SU-DHL-6 (cell line): ENCODE results near the gene PAIP2.

ENCODE experiments used
- EZH2phosphoT487 ChIP-seq: fragments of 200-600 bp; sonication (generic), shearing (Covaris generic); conservative IDR thresholded peaks from 2 replicates; pipeline ENCODE4 v1.6.1; 2018; ENCODE audit warnings: mild to moderate bottlenecking, antibody characterized with exemption, low read length, moderate library complexity, mixed read lengths
- TF ChIP-seq, protein P1 (sequence below): fragments of 200-600 bp; sonication (generic); IDR thresholded peaks from one replicate; pipeline ENCODE4 v1.5.1; 2017; ENCODE audit warnings: antibody characterized with exemption, mild to moderate bottlenecking, low read length, moderate library complexity; ENCODE audit not compliant: insufficient read depth, poor library complexity, severe bottlenecking

GRCh38 chr5:139413963-139414362 lies 72.3 kb downstream of the PAIP2 start:
- TF ChIP-seq, protein P1, sequence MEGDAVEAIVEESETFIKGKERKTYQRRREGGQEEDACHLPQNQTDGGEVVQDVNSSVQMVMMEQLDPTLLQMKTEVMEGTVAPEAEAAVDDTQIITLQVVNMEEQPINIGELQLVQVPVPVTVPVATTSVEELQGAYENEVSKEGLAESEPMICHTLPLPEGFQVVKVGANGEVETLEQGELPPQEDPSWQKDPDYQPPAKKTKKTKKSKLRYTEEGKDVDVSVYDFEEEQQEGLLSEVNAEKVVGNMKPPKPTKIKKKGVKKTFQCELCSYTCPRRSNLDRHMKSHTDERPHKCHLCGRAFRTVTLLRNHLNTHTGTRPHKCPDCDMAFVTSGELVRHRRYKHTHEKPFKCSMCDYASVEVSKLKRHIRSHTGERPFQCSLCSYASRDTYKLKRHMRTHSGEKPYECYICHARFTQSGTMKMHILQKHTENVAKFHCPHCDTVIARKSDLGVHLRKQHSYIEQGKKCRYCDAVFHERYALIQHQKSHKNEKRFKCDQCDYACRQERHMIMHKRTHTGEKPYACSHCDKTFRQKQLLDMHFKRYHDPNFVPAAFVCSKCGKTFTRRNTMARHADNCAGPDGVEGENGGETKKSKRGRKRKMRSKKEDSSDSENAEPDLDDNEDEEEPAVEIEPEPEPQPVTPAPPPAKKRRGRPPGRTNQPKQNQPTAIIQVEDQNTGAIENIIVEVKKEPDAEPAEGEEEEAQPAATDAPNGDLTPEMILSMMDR, result no peak
- TF ChIP-seq EZH2phosphoT487, result no peak
